GM12878 (cell line): Measurements from ENCODE around the gene TPMT. TPM values are rescaled to one million over a fixed set of nuclear protein-coding genes. Genes with fewer than 3 reads are reported as not detected.

ENCODE experiments used
- ATAC-seq: fragments of 200-7000 bp; cut with Tn5 transposase; 3 replicates; pipeline ENCODE4 v1.9.1; 2020; ENCODE audit warnings: mild to moderate bottlenecking, moderate library complexity
- BruUV-seq: library from RNA; stranded (reverse); fragments of 400-500 nt; replicated peaks from 2 replicates; lab custom pipeline; 2021; lab: Mats Ljungman, UMichigan
- CTCF ChIA-PET: fragments of 300-600 bp; sonication (Branson Sonifier 250); formaldehyde crosslinking; extraction: SDS; loops from one replicate; lab custom pipeline; 2021; ENCODE audit warnings: inconsistent platforms; lab: Yijun Ruan, JAX
- POLR2A ChIA-PET: fragments of 350-600 bp; formaldehyde crosslinking; extraction: SDS; loops from one replicate; lab custom pipeline; 2021; ENCODE audit warnings: inconsistent platforms; lab: Charles Lee
- RAD21 ChIA-PET: fragments of 300-600 bp; sonication (Branson Sonifier 250); formaldehyde crosslinking; loops from one replicate; lab custom pipeline; 2023; ENCODE audit warnings: antibody characterized with exemption; ENCODE audit not compliant: unreplicated experiment; lab: Charles Lee
- SMC1A ChIA-PET: fragments of 300-600 bp; sonication (Branson Sonifier 250); formaldehyde crosslinking; loops from one replicate; lab custom pipeline; 2023; ENCODE audit not compliant: unreplicated experiment, uncharacterized antibody; lab: Charles Lee
- DNase-seq: peaks from one replicate; pipeline ENCODE4 v3.0.0-alpha.2; 2011; ENCODE audit warnings: low read depth, low spot score
- FAIRE-seq: peaks from 3 replicates; lab custom pipeline; 2011; peaks lifted over from hg19 to GRCh38; lab: Jason Lieb, UNC
- H2AFZ ChIP-seq: 2 replicates; pipeline ENCODE4 v1.6.0; 2011; ENCODE audit warnings: low read depth, low read length, control low read depth; ENCODE audit not compliant: control insufficient read depth
- H3K27ac ChIP-seq: 2 replicates; pipeline ENCODE4 v1.5.1; 2011; ENCODE audit warnings: control low read depth; ENCODE audit not compliant: control insufficient read depth, insufficient read depth
- H3K27me3 ChIP-seq, 2 experiments: replicated peaks in 1 of 2; 2 replicates each; pipeline versions ENCODE4 v1.6.0 to v1.6.1; 2011; ENCODE audit warnings: low read length in 1 of 2; ENCODE audit not compliant: control insufficient read depth in 2 of 2, insufficient read depth in 2 of 2
- H3K36me3 ChIP-seq, 2 experiments: 2 replicates each; pipeline ENCODE4 v1.5.1; 2011; ENCODE audit warnings: low read length in 1 of 2; ENCODE audit not compliant: control insufficient read depth in 2 of 2, insufficient read depth in 2 of 2
- H3K4me1 ChIP-seq: 2 replicates; pipeline ENCODE4 v1.6.1; 2011; ENCODE audit warnings: mild to moderate bottlenecking, low read length, moderate library complexity, mixed read lengths; ENCODE audit not compliant: control insufficient read depth, insufficient read depth
- H3K4me2 ChIP-seq: 2 replicates; pipeline ENCODE4 v1.6.0; 2011; ENCODE audit warnings: control low read depth; ENCODE audit not compliant: control insufficient read depth, insufficient read depth
- H3K4me3 ChIP-seq: fragments of 200-600 bp; sonication (generic); 2 replicates; pipeline ENCODE4 v1.5.1; 2016
- H3K79me2 ChIP-seq: 2 replicates; pipeline ENCODE4 v1.6.0; 2011; ENCODE audit warnings: low read length; ENCODE audit not compliant: control insufficient read depth, insufficient read depth
- H3K9ac ChIP-seq: 2 replicates; pipeline ENCODE4 v1.8.0; 2011; ENCODE audit warnings: low read length, control low read depth, mixed read lengths; ENCODE audit not compliant: control insufficient read depth, insufficient read depth
- H3K9me3 ChIP-seq: replicated peaks from 3 replicates; pipeline ENCODE4 v1.5.1; 2011; ENCODE audit warnings: mild to moderate bottlenecking, low read length; ENCODE audit not compliant: control insufficient read depth, insufficient read depth
- H4K20me1 ChIP-seq: 2 replicates; pipeline ENCODE4 v1.6.0; 2011; ENCODE audit not compliant: control insufficient read depth, insufficient read depth
- CEBPZ ChIP-seq: fragments of 150-350 bp; IDR thresholded peaks from 2 replicates; pipeline ENCODE4 v1.6.1; 2016; ENCODE audit warnings: low read depth, low read length
- CUX1 ChIP-seq: IDR thresholded peaks from 2 replicates; pipeline ENCODE4 v1.6.1; 2012; ENCODE audit warnings: improper control_type of control experiment, low read depth, low read length; ENCODE audit not compliant: insufficient replicate concordance
- HDAC2 ChIP-seq: fragments of 200-600 bp; sonication (generic); IDR thresholded peaks from 2 replicates; pipeline ENCODE4 v1.6.1; 2017
- MAX ChIP-seq: IDR thresholded peaks from 2 replicates; pipeline ENCODE4 v1.6.1; 2012; ENCODE audit warnings: low read depth, low read length, improper control_type of control experiment
- MEF2B ChIP-seq: fragments of 450-650 bp; IDR thresholded peaks from 2 replicates; pipeline ENCODE4 v1.6.1; 2018; ENCODE audit warnings: mild to moderate bottlenecking, moderate library complexity; ENCODE audit not compliant: partially characterized antibody, poor library complexity, severe bottlenecking
- NFYA ChIP-seq: IDR thresholded peaks from 2 replicates; pipeline ENCODE4 v1.6.1; 2011; ENCODE audit warnings: low read depth, mild to moderate bottlenecking, low read length, improper control_type of control experiment, borderline replicate concordance
- POLR2A ChIP-seq: IDR thresholded peaks from 2 replicates; pipeline ENCODE4 v1.6.1; 2011; ENCODE audit warnings: low read depth, mild to moderate bottlenecking, low read length
- RELA ChIP-seq: fragments of 450-650 bp; IDR thresholded peaks from 2 replicates; pipeline ENCODE4 v1.8.0; 2014; ENCODE audit warnings: borderline replicate concordance; ENCODE audit not compliant: partially characterized antibody
- ZBED1 ChIP-seq: IDR thresholded peaks from 2 replicates; pipeline ENCODE4 v1.6.1; 2016; ENCODE audit warnings: borderline replicate concordance
- ZNF592 ChIP-seq: fragments of 450-650 bp; IDR thresholded peaks from 2 replicates; pipeline ENCODE4 v1.6.1; 2017; ENCODE audit warnings: mild to moderate bottlenecking, moderate library complexity
- ZSCAN29 ChIP-seq: fragments of 450-650 bp; IDR thresholded peaks from 2 replicates; pipeline ENCODE4 v1.6.1; 2017; ENCODE audit warnings: mild to moderate bottlenecking, moderate library complexity
- WGBS: methylation state at CpG from one replicate; pipeline ENCODE4 v1.1.6; 2016; ENCODE audit warnings: low lambda C conversion rate; ENCODE audit not compliant: insufficient replicate concordance, insufficient coverage; ENCODE audit errors: missing lambda C conversion rate; 5-methylcytosine and 5-hydroxymethylcytosine counted together
- in situ Hi-C: fragments of 300-500 bp; cut with MboI; formaldehyde crosslinking; loops from 9 replicates; pipeline ENCODE4 v1.14.3; 2018; ENCODE audit warnings: mixed read lengths
- intact Hi-C: fragments of 100-400 bp; cut with micrococcal nuclease; formaldehyde crosslinking; loops from one replicate; pipeline ENCODE4 v1.14.2; 2022; ENCODE audit not compliant: unreplicated experiment
- polyA plus RNA-seq, 11 experiments: library from polyadenylated mRNA; depleted of rRNA in 4 of 11; unstranded in 6 of 11; stranded (reverse) in 5 of 11; fragments of >200 nt; fragmentation: Nextera tagmentation in 4 of 11; fragmentation: Illumina TruSeq in 1 of 11; extraction: Ambion mirVana in 4 of 11; extraction: Trizol in 1 of 11; gene quantifications; 1 replicate in 1 of 11; 2 replicates in 10 of 11; pipeline versions ENCODE4 v1.2.1 to v1.2.3, GENCODE V29; 2011 to 2016; ENCODE audit warnings: inconsistent platforms in 2 of 11, missing spikeins in 2 of 11, low read depth in 1 of 11
- total RNA-seq, 4 experiments: library from RNA; depleted of rRNA in 3 of 4; stranded (reverse); fragments of >200 nt in 3 of 4; fragmentation: Illumina TruSeq in 1 of 4; extraction: Trizol in 1 of 4; gene quantifications; 2 replicates each; pipeline versions ENCODE4 v1.2.1 to v1.2.3, GENCODE V29; 2013 to 2021

Gene TPMT
- total and polyA plus RNA-seq, 10 of the 15 experiments (the other 5 are each of a cell fraction or from before 2014, with no cell fraction given): 7.9 to 18.2 (median 16.3) TPM

GRCh38 chr6:18192026-18192425, 37.1 kb upstream of the TPMT start (continued):
- TF ChIP-seq CUX1: no peak
- no peak for TF ChIP-seq NFYA
- no peak for TF ChIP-seq POLR2A
- no peak for TF ChIP-seq ZSCAN29

- Histone ChIP-seq H3K27ac (no peak overlapping the region), H3K9me3 (no peaks in the 10 kb centered on the region), H3K36me3 (peaks cover 0 to 9% of the 10 kb centered on the region in 2 experiments; a peak in 3 of 4 replicates), H4K20me1 (no peaks in the 10 kb centered on the region), H3K4me3 (no peak overlapping the region), H3K79me2 (no peaks in the 10 kb centered on the region), H3K4me1 (peaks cover 4% of the 10 kb centered on the region; the same call in 1 of the 2 replicates), H3K27me3 (no peaks in the 10 kb centered on the region), H3K4me2 (no peak overlapping the region), H2AFZ (no peak overlapping the region), H3K9ac (no peak overlapping the region)
- no peak for DNase-seq
- POLR2A ChIA-PET: no interaction called here
- WGBS: 98% methylated on average over 2 of the region's 2 CpGs
- FAIRE-seq: no peak
- CTCF ChIA-PET: no interaction called here
- SMC1A ChIA-PET: no interaction called here
- in situ Hi-C loops (no loop called here), intact Hi-C loops (no loop called here)
- BruUV-seq: no TSS peak
- RAD21 ChIA-PET: no interaction called here
- ATAC-seq: no peak
- TF ChIP-seq CEBPZ: no peak
- TF ChIP-seq RELA: no peak
- no peak for TF ChIP-seq ZNF592
- TF ChIP-seq ZBED1: no peak
- TF ChIP-seq MAX: no peak
- TF ChIP-seq HDAC2: no peak
- no peak for TF ChIP-seq MEF2B
Observed at GRCh38 chr6:18189196-18189595, 34.3 kb upstream of the TPMT start.
